Hippocampal formation (tissue), 2 donors: ENCODE measurements around the gene NDUFB6.
"Not testable (repeated sequence)": the region's sequence is repeated elsewhere in the genome, so short reads cannot be mapped to it uniquely, and the experiment has no call there.

Experiments used
- DNase-seq, 2 donors: peaks; one replicate each; lab custom pipeline; 2025; lab: John Stamatoyannopoulos, UW

The NDUFB6 gene

DNA sequence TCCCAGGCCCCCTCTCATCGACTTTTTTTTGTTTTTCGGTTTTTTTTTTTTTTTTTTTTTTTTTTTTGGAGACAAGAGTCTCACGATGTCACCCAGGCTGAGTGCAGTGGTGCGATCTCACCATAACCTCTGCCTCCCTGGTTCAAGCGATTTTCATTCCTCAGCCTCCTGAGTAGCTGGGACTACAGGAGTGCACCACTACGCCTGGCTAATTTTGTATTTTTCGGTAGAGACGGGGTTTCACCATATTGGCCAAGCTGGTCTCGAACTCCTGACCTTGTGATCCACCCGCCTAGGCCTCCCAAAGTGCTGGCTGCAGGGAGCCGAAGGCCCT, 48.4 kb downstream of the NDUFB6 start:
- not testable (repeated sequence) for DNase-seq

DNA sequence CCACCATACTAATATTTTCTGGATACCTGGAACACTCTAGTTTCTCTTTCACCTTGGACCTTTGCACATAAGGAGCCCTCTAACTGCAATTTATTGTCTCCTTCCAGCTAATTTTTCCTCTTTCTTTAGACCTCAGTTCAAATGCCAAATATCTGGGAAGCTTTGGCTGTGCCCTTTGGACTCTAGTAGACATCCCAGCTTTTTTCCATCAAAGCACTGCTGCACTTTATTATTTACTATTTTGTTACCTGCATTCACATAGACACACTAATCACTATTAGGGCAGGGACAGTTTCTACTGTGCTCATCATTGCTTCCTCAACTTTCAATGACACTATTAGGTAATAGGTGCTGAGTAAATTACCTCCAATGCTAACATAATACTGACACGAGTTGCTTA, 49.0 kb downstream of the NDUFB6 start:
- no peak for DNase-seq

DNA sequence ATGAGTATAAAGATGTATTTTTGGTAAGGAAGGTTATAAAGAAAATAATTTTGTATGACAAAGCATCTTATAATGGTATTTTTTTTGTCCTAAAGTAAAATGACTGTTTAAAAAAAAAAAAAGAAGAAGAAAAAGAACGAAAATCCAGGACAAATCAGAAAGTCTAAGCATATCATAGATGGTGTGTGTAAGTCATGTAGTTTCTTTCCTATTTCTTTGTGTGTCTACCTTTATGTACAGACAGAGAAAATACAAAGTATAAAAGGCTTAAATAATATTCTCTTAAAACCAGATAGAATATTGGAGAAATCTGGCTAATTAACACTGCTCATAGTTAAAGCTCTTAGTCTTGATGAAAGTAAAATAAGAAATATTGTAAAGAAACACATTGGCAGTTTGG, 54.7 kb downstream of the NDUFB6 start:
- DNase-seq, result no peak

DNA sequence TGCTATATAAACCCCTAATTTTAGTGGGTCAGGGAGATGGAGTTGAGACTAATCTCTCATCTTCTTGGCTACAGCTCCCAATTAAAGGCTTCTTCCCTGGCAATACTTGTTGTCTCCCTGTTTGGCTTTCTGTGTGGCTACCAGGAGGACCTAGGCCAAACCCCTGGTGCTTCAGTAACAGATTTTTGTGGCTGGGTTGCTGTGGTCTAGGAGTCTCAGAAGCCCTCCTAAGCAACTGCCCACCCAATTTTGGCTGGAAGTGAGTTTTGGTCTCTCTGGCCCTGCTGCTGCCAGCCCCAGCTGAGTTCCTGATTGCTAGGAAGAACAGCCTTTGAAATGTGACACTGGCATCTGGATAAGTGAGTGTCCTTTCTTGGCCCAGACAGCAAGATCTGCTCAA, 56.7 kb downstream of the NDUFB6 start:
- no peak for DNase-seq

DNA sequence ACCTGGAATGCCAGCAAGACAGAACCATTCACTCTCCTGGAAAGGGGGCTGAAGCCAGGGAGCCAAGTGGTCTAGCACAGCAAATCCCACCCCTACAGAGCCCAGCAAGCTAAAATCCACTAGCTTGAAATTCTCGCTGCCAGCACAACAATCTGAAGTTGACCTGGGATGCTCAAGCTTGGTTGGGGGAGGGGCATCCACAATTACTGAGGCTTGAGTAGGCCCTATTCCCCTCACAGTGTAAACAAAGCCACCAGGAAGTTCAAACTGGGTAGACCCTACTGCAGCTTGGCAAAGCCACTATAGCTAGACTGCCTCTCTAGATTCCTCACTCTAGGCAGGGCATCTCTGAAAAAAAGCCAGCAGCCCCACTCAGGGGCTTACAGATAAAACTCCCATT, 64.2 kb downstream of the NDUFB6 start:
- DNase-seq, result no peak

DNA sequence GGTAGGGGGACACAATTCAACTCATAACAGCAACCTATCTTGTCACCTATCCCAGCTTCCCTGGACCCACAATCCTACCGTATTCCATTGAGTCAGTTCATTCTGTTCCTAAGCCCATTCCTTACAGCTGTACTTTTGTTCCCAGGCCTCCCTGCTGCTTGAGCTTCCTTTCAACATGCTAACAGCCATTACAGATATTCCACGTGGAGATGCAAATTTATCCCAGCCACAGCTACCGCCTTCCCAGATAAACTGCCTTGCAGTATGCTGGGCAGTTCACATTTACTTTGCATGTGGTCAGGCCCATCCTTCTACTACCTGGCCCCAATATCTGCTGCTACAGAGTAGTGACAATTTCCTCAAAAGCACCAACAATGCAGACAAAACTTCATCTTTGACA, 70.0 kb downstream of the NDUFB6 start:
- DNase-seq, result no peak
